ENCODE results near the gene PIEZO2.
"Not testable (repeated sequence)": the region's sequence is repeated elsewhere in the genome, so short reads cannot be mapped to it uniquely, and the experiment has no call there.

PIEZO2 gene

DNA sequence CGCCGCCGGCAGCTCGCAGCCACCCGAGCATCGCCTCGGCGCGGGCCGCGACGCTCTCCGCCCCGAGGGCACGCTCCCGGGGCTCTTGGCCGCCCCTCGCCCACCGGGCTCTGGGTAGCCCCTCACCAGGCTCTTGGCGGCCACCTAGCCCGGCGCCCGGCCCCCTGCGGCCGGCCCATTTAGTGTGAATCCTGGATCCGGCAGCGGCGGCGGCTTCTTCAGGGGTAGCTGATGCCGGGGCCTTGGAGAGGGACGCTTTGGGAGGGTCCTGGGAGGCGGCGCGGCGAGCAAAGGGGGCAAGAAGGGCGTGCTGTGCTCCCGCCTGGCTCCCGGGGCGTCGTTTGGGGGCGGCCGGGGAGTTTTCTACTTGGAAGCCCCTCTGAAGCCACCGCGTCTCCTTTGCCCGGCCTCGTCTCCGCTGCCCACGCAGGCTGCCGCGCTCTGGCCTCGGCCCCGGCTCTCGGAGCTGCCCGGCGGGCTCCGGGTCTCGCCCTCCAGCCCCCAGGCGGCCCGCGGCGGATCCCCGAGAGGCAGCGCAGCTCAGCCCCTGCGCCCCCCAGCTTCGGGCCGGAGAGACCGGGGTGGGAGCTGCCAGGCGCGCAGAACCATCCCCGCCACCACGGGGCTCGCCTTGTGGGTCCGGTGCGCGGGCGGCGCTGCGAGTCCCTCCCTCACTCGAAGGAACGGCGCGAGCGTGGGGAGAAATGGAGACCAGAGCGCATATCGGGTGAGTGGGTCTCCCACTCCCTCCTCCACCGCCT lies 509 bp downstream of the PIEZO2 start:
- no peak for DNase-seq

DNA sequence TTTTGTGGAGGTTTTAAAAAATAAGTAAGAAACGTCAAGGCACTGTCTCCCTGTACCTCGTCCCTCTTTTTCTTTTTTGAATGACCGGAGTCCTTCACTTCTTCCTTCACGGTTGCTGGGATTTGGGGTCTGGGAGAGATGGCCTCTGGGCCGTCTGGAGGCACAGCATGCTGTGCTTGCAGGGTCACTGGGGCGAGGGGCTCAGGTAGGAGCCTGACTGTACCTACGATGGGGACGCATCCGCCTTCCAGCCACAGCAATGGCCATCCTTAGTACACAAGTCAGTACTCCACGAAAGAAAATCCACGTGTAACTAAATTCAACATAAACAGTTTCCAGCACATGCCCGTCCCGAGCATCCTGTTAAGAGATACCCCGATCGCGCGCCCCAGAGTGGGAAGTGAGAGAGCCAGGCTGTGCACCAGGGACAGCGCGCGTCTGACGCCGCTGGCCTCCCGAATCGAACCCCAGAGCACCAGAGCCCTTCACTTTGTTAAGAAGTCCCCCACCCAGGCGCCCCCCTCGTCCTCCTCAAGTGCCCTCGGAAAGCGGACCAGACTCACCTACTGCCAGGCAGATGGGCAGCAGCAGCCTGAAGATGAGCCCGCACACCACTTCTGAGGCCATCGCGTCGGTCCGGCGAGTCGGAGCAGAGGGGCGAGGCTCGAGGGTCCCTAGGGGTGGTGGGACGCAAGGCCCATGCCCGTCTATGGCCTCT lies 1.2 kb downstream of the PIEZO2 start:
- no peak for DNase-seq

DNA sequence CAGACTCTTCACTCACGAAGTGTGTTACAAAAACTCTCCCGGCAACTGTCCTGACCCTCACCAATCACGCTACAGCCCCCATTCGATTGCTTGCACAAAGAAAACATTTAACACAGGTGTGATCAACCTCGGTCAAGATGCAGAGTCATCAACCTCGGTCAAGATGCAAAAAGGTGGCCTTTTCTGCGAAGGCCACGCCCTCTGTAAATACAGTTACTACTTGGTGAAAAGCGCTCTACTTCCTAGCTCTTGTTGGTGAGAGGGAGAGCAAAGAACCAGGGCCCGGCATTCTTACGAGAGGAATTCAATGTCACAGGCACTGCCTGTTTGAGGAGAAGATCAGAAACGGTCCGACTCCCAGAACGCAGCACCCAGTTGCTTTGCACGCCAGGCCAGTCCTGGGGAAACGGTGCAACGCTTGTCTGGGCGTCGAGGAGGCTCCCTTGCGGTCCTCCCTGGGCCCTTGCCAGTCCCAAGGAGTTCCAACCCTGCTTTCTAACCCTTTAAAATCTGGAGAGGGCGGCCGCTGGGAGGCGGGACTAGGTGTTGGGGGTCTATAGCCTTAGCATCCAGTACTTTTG lies 1.9 kb downstream of the PIEZO2 start:
- no peak for DNase-seq

DNA sequence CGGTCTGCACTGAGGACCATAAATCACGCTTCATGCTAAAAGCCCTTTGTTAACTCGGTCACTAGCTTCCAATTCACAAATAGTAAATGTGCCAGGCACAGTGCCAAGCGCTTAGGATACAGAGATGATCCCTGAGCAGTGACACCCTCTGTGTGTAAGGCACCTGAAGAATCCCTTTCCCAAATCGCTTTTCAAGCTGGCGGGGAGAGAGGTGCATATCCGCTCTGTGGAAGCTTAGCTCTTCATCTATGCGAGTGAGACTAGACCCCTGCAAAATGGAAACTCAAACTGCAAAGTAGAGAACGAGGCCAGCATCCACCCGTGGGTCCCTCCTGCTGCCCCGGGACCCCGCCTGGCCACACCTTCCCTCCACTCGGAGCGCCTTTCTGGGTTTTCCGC lies 2.4 kb downstream of the PIEZO2 start:
- no peak for DNase-seq

DNA sequence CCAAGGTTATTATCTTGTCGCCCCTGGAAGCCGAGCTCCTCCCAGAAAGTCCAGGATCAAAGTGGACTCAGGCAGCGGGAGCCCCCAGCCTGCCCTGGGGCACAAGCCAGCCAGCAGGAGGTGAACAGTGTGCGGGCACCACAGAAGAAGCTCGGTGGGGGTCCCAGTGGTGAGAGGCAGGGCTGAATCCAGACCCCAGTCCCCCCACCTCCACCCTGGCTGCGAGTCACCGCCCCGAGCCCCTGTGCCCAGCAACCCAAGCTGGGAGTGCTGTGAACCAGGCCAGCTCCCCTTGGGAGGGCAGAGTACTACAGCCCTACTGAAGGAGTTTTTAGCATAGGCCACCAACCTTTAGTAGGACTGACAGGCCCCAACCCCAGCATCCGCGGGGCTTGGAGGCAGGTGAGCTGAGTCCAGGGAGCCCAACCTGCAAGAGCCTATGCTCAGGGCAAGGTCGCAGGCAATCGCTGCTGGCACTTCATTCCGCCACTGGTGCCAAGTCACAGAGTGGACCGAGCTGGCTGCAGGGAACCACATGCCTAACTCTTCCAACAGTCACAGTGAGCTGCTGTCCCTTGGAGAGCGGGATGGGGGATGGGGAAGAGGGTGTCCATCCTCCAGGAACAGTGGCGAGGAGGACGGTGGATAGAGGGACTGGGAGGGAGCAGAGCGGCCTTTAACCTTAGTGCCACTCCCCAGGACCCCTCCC lies 3.0 kb downstream of the PIEZO2 start:
- DNase-seq = no peak

DNA sequence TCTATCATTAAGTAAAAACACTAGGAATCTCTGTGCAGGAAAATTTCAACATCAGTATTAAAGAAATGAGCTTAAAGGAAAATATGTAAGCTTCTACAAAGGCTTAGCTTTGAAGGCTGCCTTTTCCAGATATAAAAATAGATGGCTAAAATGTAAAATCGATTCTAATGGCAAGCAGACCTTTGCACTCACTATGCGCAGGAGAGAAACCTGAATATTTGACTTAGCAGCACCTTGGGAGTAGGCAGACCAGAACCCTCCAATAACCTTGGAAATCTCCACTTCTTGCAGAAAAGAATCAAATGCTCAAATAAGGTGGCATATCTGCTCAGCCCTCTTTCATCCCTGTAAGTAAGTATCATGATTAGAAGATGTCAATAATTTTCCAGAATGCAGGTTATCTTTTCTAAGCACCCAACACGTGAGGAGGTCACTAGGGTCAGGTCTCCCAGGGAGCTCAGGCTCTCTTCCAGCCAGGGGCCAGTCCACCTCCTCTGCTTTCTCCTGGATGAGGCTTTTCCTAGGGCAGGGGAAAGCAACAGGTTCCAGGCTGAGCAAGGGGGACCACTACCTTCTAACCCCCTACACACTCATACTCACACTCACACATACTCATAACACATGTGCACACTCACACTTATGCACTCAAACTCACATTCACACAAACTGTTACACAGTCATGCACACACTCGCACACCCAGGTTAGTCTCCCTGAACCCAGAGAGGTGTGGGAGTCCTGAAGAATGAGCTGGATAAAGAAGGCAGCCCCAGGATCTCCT lies 3.8 kb downstream of the PIEZO2 start:
- DNase-seq = no peak

DNA sequence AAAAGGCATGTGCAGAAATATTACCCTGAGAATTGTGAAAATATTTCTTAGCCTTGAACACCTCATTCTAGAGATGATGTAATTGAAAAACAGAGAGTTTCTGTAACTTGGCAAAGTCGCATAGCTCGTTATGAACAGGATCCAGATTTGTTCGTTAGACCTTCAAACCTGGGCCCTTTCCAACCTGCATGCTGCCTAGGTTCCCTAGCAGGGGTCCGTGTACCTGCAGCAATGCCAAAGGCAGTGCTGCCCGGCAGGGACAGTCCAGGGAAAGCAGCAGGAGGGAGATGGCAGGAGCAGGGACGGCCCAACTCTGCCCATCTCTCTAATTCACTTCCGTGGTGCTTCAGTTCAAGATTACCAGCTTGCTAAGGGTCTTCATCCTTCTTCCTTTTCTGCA lies 12.0 kb downstream of the PIEZO2 start:
- no peak for DNase-seq

DNA sequence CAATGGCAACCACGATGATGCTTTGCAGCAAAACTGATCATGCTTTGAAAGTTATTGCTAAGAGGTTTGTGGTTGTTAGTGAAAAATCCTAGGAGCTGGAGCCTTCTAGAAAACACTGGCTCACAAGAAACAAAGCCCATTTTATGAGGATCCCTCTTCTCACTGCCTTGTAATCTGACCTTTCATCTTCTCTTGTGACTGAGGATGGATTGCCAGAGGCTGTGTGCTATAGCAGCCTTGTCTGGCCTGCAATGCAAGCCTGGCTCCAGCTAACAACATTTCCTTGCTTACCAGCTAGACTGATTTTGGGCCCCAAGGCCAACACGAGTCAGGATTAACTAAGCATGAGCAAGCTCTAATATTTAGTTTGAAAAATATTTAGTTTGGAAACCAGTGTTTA lies 13.1 kb downstream of the PIEZO2 start:
- no peak for DNase-seq

DNA sequence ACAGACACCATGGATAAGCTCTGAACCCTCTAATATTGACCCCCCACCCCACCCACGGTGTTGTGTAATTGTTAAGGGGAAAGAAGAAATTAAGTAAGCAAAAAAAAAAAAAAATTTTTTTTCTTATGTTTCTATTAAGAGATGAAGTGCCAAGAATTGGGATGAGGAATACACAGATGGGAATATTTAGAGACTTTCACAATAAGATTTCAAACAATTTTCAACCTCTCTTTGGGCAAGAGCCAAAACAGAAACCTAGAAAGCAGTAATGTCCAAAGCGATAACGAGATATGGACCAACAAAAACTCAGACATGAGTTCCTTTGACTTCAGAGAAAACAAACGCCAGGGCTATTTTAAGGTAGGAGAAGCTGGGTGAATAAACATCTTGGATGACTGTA lies 14.4 kb downstream of the PIEZO2 start:
- no peak for DNase-seq

DNA sequence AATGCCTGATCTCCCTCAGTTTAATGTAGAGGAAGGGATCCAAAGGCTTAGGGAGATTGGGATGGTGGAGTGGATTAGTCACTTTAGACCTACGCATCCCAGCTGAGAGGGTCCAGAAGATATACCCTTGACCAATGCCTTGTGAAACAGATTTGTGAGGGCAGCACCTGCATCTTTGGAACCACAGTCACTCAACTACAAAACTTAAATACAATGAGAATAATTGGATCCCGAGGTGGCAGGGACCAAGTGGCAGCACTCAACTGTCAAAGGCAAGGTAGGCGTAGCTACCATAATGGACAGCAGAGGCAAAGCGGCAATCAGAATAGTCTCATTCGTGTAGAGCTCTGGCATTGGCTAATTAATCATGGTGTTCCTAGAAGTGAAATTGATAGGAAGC lies 20.3 kb downstream of the PIEZO2 start:
- DNase-seq = not testable (repeated sequence)

DNA sequence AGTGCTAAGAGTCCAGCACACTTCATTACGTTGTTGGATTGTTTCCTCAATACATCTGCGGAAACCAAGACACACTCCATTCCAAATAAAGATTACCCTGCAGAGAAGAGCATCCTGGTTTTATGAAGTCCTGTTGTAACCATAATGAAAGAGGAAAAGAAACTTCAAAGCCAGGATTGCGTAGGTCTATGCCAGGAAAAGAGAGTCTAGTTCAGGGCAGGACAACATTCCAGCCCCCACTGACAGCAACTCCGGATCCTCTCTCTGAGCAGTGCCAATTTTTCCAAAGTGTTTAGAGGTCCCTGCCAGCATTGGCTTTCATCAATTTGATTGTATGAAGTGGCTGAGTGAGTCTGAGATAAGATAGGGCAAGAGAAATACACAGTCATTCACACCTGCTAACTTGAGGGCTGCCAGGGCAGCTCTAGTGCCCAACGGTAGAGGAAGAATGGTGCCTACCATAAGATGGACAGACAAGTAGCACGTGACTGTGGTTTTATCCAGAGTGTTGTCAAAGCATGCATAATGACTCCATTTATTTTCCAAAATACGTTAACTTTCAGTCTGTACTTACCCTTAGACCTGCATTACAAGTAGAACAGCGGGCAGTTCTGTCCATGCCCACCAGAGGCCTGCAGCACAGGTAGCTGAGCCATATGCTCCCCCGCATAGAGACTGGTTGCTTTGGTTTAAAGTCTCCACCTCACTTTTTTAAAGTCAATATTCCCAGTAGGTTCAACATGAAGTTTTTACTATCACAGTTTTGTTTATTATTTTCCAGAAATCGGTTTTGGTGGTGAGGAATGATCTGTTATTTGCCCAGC lies 23.7 kb downstream of the PIEZO2 start:
- DNase-seq = no peak

DNA sequence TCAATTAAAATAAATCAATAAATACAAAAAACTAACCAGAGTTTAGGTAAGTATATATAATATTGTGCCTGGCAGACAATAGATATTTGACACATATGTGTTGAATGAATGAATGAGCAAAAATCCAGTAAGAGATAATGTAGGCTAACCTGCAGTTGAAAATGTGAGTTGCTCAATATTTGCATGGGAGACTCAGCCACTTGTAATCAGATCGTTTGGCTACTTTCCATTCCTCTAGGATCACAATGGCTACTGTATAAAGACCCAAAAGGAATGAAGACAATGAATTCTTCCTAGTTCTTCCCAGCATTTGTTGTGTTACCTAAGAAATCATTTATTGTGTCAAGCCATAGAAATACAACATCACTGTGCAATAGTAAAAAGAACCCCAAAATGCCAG lies 25.3 kb downstream of the PIEZO2 start:
- no peak for DNase-seq

DNA sequence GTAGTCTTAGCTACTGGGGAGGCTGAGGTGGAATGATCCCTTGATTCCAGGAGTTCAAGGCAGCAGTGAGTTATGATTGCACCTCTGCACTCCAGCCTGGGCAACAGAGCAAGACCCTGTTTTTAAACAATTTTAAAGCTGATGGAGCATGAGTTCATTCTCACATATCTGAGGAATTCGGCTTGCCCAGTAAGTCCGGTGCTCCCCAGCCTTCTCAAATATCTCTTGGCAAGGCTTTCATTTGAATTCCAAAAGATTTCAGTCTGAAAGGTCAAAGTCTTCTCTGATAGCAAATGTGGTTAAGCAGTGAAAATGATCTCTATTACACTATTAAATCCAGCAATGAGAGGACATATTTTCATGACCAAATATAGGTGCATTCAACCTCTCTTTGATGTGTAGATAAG lies 27.9 kb downstream of the PIEZO2 start:
- no peak for DNase-seq

DNA sequence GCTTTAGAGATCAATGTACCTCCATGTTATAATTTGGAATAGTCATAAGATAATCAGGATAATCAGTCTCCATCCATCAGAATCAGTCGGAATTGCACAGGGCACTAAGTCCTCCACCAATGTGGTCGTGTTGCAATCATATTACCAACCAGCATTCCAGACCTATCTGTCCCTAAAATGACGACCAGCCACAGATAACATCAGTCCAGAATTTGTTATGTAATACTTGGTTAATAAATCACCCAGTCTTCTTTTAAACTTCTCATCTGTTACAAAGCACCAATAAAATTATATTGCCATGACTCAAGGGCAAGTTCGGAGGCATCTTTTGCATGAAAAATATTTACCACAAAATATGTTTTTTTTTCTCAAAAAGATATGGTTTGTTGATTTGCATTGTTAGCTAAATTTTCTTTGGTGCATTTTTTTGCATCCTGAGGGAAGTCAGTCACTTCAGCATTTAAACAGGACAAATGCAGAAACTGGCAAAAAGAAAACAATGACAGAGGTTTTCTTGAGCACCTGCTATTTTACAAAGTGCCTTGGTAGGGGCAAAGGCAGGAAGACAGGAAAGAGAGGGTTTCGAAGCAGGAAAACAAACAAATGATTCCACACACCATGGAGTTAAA lies 29.3 kb downstream of the PIEZO2 start:
- DNase-seq = no peak

DNA sequence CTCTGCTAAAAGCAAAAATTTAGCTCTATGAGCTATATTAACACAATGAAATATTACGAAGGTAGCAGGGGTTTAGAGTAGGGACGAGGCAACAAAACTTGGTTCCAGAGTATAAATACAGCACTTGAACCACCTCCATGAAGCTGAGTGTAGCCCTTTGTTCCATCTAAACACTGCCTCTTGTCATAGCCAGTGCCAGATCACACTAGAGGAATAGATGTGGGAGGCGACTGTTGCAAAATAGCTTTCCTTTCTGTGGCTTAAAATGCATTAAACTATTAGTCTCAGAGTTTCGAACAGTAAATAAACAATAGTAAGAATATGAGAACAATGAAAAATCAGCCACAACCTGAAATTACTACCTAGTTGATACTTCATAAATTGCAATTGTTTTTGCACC lies 29.8 kb downstream of the PIEZO2 start:
- no peak for DNase-seq

DNA sequence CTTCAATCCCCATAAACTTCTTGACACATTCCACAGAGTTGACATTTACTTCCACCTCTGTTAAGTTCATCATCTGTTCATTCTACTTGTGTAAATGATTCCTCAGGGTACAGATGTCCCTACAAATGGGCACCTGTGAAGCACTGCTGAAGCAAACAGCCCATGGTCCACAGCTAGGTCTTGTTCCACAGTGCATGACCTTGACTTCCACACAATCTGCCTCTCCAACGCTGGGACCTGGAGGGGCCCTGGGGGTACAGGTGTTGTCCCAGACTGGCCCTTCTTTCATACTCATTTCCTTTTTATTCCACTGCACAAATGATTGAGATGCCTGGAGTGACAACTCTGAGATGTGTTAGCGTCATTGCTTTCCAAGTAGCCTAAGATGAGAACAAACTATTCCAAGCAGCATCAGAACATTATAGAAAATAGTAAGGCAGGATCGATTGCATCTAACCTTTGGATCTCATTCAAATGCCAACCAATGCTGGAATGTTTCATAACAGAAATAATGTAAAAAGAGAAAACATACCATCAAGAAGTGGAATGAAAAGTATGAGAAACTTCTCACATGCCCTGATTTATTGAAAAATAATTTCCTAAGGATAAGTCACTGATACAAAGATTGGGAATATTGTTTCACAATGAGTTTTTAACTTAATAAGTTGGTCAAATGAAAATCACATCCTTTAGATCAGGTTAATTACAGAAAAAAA lies 31.2 kb downstream of the PIEZO2 start:
- DNase-seq = no peak

DNA sequence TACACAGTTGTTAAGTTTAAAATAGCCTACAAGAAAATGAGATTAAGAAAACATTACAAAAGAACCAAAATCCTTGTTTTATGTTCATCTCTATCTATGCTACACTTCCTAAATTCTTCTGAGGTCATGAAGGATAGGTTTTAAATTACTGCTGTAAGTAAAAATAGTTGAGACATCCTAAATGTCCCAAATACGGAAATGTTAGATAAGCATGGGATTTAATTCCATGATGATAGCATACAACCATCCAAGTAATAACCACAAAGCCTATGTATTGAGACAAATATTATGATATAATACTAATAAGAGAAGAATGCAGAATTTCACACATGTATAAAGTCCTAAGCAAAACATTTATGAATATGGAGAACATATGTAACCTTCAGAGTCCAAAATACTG lies 34.1 kb downstream of the PIEZO2 start:
- no peak for DNase-seq

DNA sequence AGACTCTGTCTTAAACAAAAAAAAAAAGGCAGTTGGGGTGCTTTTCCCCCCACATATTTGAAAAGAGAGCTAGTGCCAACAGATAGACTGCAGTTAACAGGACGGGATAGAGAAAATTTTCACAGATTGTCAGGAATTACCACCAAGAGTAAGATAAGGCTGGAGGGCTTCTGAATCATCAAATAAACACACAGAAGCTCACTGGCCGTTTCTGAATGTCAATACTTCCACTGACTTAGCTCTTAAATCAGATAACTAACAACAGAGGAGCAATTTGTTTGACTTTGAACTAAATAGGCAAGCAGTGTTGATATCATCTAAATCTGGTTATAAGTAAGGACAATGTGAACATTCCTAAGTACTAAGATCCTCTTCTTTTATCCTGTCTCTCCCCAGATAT lies 34.7 kb downstream of the PIEZO2 start:
- no peak for DNase-seq

DNA sequence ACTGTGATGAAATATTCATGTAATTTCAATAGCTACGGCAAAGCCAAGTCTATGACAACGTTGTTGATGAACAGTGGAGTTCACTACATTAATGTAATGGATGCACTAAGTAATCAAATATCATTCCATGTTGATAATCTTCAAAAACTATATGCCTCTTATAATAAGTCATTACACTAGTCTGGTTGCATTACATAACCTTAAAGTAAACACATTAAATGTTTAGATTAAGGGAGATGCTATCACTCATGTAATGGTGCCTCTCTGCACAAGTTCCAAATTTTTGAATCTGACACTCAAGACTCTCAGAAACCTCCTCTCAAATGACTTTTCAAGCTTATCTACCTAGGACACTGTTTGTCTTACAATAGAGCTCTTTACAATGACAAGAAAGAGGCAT lies 35.4 kb downstream of the PIEZO2 start:
- no peak for DNase-seq

DNA sequence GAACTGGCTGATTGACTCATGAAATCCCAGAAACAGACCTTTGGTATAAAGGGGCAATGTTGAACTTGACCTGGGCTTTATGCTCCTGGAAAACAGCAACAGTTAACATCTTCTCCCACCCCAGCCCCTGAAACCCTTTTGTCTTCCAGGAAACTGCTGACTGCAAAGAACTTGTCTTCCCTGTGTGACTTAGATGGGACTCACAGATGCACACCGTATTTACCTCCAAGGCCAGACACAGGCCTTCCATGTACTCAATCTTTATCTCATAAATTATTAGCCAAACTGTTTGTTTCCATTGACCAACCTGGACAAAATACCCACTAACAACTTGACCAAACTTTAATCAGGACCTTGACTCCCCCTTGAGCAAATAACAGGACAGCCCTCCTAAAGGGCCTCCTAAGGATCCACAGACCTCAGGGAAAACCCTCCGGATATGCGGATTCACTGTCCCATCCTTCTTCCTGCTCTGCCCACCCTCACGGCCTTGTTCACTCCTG lies 36.3 kb downstream of the PIEZO2 start:
- DNase-seq = no peak

DNA sequence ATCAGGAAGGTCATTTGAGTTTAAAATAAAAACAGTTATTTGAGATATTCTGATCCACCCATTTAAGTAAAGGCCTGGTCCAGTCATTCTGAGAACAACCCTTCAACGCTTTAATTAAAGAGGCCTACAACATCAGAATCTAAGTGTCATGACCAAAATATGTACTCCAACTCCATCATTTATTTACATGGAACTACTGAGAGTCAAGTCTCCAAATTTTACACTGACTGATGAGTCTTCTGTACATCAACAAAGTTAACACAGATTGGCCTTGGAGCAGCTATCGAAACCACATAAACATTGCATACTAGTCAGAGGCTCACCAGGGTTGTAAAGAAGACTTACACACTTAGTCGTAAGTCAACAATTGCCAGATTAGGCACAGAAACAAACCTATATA lies 37.1 kb downstream of the PIEZO2 start:
- no peak for DNase-seq
